ENCODE data around the gene MALRD1. TPM values are rescaled to one million over a fixed set of nuclear protein-coding genes. Genes with fewer than 3 reads are reported as not detected.

MALRD1 gene
- total RNA-seq, 1 experiment from 2014 or later: not detected

- no peak for DNase-seq (ENCODE audit: low spot score)
These were observed 58.8 kb downstream of the MALRD1 start for GRCh38 chr10:19107406-19107805.

GRCh38 chr10:19111501-19112267 is 63.1 kb downstream of the MALRD1 start:
- DNase-seq (ENCODE audit: low spot score): peak; percentile 21

DNA sequence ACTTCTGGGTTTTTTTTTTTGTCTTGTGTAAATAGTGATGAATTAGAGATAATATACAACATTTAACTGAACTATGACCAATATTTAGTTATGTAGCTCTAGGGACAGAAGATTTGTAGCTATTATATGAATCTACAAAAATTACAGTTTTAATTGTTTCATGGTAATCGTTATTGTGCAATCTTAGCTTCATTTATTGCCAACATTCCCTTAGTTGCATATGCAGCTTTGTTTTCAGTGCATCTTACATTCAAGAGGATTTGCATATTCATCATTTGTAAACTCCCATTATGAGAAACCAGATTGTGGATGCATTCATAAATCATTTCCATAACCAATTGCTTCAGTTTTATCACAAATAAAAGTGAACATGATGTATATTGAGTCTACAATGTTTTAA is 68.8 kb downstream of the MALRD1 start:
- no peak for DNase-seq (ENCODE audit: low spot score)

DNA sequence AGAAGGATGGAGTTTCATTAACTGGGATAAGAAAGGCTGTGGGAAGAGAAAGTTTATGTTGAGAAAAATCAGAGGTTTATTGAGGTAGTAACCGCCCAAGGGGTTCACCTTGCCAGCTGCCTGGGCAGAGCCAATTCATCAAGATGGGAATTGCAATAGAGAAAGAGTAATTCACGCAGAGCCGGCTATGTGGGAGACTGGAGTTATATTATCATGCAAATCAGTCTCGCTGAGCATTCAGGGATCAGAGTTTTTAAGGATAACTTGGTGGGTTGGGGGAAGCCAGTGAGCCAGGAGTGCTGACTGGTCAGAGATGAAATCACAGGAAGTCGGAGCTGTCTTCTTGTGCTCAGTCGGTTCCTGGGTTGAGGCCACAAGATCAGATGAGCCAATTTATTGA is 70.6 kb downstream of the MALRD1 start:
- DNase-seq (ENCODE audit: low spot score): no peak

DNA sequence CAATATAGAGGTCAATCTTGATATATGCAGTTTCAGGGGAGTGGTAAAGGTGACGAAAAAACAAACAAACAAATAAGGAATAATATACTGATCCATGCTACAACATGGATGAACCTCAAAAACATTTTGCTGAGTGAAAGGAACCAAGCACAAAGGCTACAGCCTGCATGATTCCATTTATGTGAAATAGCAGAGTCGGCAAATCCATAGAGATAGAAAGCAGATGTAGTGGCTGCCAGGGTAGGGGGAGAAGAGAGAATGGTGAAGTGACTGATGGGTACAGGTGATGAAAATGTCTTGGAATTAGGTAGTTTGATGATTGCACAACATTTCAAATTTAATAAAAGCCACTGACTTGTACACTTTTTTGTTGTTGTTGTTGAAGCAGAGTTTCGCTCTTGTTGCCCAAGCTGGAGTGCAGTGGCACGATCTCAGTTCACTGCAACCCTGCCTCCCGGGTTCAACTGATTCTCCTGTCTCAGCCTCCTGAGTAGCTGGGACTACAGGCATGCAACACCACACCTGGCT is 71.8 kb downstream of the MALRD1 start:
- DNase-seq (ENCODE audit: low spot score): no peak

DNA sequence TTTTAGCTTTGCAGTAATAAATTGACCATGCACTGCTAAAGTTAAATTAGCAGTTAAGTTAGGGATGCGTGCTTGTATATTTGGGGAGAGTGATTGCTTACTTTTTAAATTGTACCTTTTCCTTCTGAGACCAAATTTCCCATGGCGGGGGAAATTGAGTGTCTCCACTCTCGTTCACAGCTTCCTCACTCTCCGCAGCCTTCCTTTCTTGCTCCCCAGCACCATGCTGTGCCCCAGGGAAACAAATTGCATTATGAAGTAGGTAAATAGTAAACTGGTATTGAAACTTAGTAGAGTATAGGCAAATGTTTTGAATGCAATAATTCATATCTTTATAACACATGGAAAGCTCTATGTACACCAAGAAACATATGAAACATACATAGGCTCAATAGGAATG is 85.4 kb downstream of the MALRD1 start:
- no peak for DNase-seq (ENCODE audit: low spot score)

- no peak for DNase-seq (ENCODE audit: low spot score)
These were observed 94.4 kb downstream of the MALRD1 start for GRCh38 chr10:19142967-19143366.

DNA sequence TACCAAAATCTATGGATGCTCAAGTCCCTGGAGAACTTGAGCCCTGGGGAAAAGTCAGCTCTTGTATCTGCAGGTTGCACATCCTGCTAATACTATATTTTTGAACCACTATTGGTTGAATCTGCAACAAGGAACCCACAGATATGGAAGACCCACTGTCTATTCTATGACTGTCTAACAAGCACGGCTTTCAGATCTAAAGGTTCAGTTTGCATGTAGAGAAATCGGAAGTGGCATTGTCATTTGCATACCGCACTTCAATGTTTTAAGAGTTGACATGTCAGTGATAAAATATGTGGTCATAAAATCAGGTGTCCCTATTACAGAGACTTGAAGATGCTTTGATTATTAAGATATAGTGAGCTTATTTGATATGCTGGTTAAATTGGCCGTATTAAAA is 95.6 kb downstream of the MALRD1 start:
- no peak for DNase-seq (ENCODE audit: low spot score)

DNA sequence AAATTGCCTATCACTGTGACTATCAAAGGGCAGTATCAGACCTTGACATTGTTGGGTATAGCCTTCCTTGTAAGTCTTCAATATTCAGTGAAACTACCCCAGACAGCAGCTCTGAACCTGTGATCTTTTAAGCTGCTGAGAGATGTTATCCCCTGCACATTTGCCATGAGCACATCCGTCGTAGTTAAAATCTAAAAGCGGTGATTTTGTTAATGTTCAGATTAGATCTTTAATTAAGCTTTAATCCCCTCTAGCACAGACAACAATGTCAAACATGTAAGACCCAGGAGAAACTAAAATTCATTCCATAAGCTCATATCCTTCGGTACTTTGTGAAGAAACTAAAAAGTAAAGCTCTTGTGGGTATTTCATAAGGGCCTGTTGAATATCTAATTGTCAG is 105.8 kb downstream of the MALRD1 start:
- DNase-seq (ENCODE audit: low spot score): no peak

GRCh38 chr10:19158358-19158757 is 109.8 kb downstream of the MALRD1 start:
- no peak for DNase-seq (ENCODE audit: low spot score)

- DNase-seq (ENCODE audit: low spot score): no peak
These were observed 110.3 kb downstream of the MALRD1 start for GRCh38 chr10:19158870-19159269.

DNA sequence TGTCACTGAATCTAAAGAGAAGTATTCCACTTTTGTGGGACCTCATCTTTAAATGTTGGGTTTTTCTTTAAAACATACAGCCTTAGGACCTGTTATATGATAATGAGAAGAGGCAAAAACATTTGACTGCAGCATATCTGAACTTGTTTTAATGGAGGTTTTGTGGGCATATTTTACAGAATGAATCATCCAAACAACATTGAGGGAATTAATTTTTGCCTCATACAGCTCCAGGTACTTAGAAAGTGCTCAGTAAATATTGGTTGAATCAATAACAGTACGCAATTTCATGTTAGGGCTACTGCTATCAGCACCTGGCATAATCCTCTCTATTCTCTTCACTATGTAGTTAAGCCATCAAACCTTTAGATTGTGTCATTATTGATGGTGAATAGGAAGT is 115.9 kb downstream of the MALRD1 start:
- no peak for DNase-seq (ENCODE audit: low spot score)

GRCh38 chr10:19168584-19168983 is 120.0 kb downstream of the MALRD1 start:
- no peak for DNase-seq (ENCODE audit: low spot score)

DNA sequence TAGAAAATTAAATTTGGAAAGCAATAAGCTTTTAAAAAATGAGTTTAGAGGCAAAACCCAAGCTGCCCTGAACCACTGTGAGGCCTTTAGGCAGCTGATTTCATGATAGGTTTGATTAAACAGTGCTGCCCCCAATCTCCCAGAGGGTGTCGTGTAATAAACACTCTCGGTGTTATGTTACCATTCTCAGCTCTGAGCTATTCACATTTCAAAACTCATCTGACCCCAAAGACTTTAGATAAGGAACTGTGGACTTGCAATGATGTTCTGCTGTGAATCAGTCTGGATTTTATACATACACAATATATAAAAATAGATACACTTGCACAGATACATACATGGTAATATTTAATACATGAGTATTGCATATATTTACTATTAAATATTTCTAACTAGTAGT is 120.4 kb downstream of the MALRD1 start:
- no peak for DNase-seq (ENCODE audit: low spot score)

DNA sequence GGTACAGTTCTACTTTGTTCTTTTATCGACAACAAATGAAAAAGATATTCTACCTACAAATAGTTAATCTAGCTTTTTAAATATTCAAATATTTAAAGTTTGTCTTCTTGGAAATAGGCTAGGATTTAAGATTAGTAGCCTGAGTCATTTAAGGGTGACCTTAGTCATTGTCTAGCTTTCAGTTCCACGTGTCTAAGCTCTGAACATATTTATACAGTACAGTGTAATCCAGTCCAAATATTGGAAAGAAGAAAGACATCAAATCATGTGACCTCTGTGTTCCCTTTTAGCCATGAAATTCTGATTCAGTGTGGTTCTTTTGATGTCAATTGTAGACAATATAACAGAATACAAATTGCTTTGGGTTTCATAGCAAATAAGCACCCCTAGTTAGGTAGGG is 121.1 kb downstream of the MALRD1 start:
- peak; percentile 33 for DNase-seq (ENCODE audit: low spot score)

DNA sequence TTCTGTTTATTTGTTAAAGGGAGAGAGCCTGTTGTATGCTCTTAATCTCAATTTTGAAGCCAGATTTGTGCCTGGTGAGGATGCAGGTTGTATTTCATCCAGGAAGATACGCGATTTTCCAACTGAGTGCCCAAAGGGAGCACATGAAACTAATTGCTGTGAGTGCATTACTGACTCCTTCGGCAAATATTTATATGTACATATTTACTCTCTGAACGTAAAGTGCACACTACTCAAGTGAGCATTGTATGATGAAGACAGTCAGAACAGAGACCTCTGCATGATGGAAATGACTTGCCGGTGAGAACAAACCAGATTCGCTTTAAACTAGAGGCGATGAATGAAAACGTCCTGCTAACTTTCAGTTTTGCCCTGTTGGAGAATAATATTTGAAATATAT is 130.1 kb downstream of the MALRD1 start:
- no peak for DNase-seq (ENCODE audit: low spot score)

- no peak for DNase-seq (ENCODE audit: low spot score)
These were observed 136.3 kb downstream of the MALRD1 start for GRCh38 chr10:19184891-19185290.

DNA sequence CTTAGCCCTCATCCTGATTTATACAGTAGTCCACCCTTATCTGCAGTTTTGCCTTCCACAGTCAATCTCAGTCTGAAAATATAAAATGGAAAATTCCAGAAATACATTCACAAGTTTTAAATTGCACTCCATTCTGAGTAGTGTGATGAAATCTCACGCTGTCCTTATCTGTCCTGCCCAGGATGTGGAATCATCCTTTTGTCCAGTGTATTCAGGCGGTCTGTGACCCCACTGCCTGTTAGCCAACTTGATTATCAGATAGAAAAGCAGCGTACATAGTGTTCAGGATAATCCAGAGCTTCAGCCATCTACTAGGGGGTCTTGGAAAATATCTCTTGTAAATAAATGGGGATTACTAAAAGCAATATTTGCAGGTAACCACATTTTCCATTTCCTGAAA is 146.3 kb downstream of the MALRD1 start:
- DNase-seq (ENCODE audit: low spot score): no peak

DNA sequence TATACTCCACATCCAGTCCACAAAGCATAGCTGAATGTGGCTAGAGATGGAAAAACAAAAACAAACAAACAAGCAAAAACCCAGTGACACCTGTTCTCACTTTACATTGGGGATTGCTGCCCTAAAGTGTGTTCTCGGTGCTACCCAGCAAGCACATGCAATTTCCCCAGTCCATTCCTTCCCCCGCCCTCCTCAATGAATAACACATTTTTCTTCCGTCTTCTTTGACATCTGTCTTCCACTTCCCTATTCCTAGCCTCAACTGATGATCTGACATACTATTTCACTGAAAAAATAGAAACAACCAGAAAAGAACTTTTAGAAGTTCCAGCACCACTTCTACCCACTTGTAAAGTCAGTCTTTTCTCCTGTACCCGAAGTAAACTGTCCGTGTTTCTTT is 147.1 kb downstream of the MALRD1 start:
- DNase-seq (ENCODE audit: low spot score): no peak

DNA sequence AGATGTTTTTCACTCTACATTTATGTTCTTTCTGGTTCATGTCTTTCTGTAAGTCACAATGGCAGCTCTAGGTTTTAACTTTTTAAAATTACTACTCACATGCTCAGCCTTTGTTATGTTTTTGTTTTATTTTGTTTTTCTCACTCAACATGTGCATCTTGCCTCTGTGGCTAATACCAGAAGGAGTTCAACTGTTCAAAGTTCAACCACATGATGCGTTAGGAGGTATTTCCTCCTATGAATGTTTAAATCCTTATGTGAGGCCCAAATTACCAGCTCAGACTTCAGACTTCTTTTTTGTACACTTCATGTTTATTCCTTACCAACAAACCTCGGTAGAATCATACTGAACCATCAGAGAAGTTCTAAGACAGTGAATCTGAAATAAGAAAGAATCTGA is 151.6 kb downstream of the MALRD1 start:
- no peak for DNase-seq (ENCODE audit: low spot score)

DNA sequence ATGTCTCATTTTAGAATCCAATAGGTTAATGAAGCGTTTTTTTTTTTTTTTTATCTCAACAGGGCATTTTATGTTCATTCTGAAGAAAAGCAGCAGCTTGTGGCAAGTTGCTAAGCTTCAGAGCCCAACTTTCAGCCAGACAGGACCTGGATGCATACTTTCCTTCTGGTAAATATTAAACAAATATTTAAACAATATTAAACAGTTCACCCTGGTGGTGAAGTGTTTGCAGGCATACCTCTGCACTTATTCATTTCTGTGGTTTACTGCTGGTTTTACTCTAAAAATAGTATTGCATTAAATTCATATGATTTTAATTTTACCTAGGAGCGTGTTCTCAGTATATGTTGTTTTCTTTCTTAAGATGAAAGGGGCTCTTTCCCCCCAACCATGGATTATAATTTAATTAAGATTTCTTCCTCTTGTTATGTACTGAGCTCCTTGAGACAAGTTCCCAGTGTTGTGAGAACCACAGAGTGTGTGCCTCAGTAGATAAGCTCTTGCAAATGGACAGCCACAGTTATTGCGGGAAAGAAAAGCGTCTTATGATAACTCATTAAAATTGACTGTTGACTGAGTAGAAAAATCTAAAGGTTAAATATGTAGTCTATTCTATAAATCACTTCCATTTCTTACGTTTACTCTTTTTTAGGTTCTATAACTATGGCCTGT is 155.8 kb downstream of the MALRD1 start:
- no peak for DNase-seq (ENCODE audit: low spot score)

GRCh38 chr10:19209319-19209718 is 160.7 kb downstream of the MALRD1 start:
- DNase-seq (ENCODE audit: low spot score): no peak

DNA sequence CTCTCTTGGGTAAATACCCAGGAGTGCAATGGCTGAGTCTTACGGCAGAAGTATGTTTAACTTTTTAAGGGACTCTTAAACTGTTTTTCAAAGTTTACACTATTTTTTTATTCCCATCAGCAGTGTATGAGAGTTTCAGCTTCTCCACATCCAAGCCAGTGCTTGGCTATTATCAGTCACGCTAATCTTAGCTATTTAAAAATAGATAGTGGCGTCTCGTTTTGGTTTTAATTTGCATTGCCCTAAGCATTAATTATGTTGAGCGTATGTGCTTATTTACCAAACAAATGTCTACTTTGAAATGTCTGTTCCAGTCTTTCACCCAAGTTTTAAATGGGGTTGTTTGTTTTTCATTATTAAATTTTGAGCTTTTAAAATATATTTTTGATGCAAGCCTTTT is 164.0 kb downstream of the MALRD1 start:
- no peak for DNase-seq (ENCODE audit: low spot score)
